ENCODE measurements around the gene SLC35F1. TPM values are rescaled to one million over a fixed set of nuclear protein-coding genes. Genes with fewer than 3 reads are reported as not detected.

SLC35F1 gene
- total and polyA plus RNA-seq, 9 of the 15 experiments (the other 6 are each of a cell fraction or from before 2014, with no cell fraction given): 0.03 to 0.06 TPM; not detected in 7

- no peak for TF ChIP-seq BCLAF1 (IDR thresholded peaks at IDR 0.05; ENCODE audit: borderline replicate concordance in 1 of 2, control insufficient read depth in 1 of 2, low read depth in 2 of 2, low read length in 1 of 2)
Observed at GRCh38 chr6:118246406-118246805, 339.3 kb downstream of the SLC35F1 start (continued).

- no peak for FAIRE-seq
- CTCF ChIA-PET (ENCODE audit: low intra/inter-chr PET ratio): no interaction called here
- TF ChIP-seq POLR2G (IDR thresholded peaks at IDR 0.05; ENCODE audit: low read depth, low read length) (no peak), MGA (IDR thresholded peaks at IDR 0.05) (no peak), TGIF2 (CRISPR knock-in tag; IDR thresholded peaks at IDR 0.05) (no peak), MTA2 (IDR thresholded peaks at IDR 0.05; ENCODE audit: low read depth) (no peak), RBM34 (IDR thresholded peaks at IDR 0.05; ENCODE audit: borderline replicate concordance, insufficient read depth, low read length) (no peak)
Observed at GRCh38 chr6:118248171-118248570, 341.1 kb downstream of the SLC35F1 start.

More at GRCh38 chr6:118248171-118248570, 341.1 kb downstream of the SLC35F1 start:
- Histone ChIP-seq H3K27me3 (ENCODE audit: control insufficient read depth in 2 of 2, insufficient read depth in 2 of 2, low read length in 2 of 2) (no peaks in the 10 kb centered on the region; a peak in 2 of 5 replicates), H2AFZ (ENCODE audit: low read depth, low read length) (no peak overlapping the region), H3K9ac (ENCODE audit: insufficient read depth in 1 of 2, low read depth in 2 of 2, low read length in 2 of 2) (no peak overlapping the region), H3K27ac (ENCODE audit: extremely low read depth, low read depth, low read length) (no peak overlapping the region), H3K79me2 (ENCODE audit: control insufficient read depth, insufficient read depth, low read length) (no peaks in the 10 kb centered on the region), H4K20me1 (replicated peaks; ENCODE audit: control insufficient read depth, insufficient read depth, low read length) (no peaks in the 10 kb centered on the region), H3K36me3 (ENCODE audit: control insufficient read depth, insufficient read depth, low read length) (no peaks in the 10 kb centered on the region), H3K9me1 (ENCODE audit: control insufficient read depth, insufficient read depth, low read length) (no peaks in the 10 kb centered on the region), H3K4me3 (no peak overlapping the region), H3K9me3 (replicated peaks; ENCODE audit: control insufficient read depth, insufficient read depth, low read depth, low read length) (no peaks in the 10 kb centered on the region), H3K4me1 (replicated peaks in 1 of 2; ENCODE audit: control insufficient read depth in 2 of 2, insufficient read depth in 2 of 2, low read length in 2 of 2) (no peaks in the 10 kb centered on the region), H3K4me2 (ENCODE audit: insufficient read depth, low read length) (no peak overlapping the region)
- in situ Hi-C loops (cut with MboI) (no loop called here), intact Hi-C loops (cut with micrococcal nuclease) (no loop called here)
- 0% methylated on average over 1 of the region's 1 CpG for WGBS (ENCODE audit: insufficient coverage, low coverage, missing lambda C conversion rate)
- ATAC-seq (no peak), DNase-seq (ENCODE audit: extremely low read depth in 1 of 4, low spot score in 3 of 4) (no peak)
- no TSS peak for BruUV-seq (replicated peaks)
- POLR2A ChIA-PET: no interaction called here
